ENCODE results near the gene GCFC2. TPM values are rescaled to one million over a fixed set of nuclear protein-coding genes. Genes with fewer than 3 reads are reported as not detected.

Gene GCFC2
- total RNA-seq, 3 donors from 2014 or later: 13.6 to 16.4 (median 14.4) TPM

DNA sequence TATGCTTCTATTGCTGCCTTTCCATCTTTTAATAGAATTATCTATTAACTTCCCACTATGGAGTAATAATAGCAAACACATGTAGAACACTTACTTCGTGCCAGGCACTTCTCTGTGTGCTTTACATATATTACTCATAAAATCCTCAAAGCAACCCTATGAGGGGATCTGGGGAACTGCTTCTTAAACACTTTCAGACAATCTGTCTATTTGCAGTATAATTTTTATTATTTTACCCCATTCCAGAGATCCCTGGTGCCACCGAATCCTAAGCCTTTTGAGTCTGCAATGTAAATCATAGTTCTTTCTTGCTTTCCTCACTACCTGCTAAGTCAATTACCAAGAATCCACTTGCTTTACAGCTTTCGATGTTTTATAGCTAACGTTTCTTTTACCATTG, 25.6 kb upstream of the GCFC2 start:
- DNase-seq (no peak), ATAC-seq (no peak)
- Histone ChIP-seq H3K4me3 (no peak overlapping the region), H3K9me3 (no peaks in the 10 kb centered on the region), H3K36me3 (ENCODE audit: low read depth) (no peaks in the 10 kb centered on the region), H3K4me1 (ENCODE audit: low read depth) (no peaks in the 10 kb centered on the region)
- intact Hi-C loops (cut with DNase I, micrococcal nuclease): no loop called here
- TF ChIP-seq, protein P1, sequence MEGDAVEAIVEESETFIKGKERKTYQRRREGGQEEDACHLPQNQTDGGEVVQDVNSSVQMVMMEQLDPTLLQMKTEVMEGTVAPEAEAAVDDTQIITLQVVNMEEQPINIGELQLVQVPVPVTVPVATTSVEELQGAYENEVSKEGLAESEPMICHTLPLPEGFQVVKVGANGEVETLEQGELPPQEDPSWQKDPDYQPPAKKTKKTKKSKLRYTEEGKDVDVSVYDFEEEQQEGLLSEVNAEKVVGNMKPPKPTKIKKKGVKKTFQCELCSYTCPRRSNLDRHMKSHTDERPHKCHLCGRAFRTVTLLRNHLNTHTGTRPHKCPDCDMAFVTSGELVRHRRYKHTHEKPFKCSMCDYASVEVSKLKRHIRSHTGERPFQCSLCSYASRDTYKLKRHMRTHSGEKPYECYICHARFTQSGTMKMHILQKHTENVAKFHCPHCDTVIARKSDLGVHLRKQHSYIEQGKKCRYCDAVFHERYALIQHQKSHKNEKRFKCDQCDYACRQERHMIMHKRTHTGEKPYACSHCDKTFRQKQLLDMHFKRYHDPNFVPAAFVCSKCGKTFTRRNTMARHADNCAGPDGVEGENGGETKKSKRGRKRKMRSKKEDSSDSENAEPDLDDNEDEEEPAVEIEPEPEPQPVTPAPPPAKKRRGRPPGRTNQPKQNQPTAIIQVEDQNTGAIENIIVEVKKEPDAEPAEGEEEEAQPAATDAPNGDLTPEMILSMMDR (IDR thresholded peaks at IDR 0.05): no peak

DNA sequence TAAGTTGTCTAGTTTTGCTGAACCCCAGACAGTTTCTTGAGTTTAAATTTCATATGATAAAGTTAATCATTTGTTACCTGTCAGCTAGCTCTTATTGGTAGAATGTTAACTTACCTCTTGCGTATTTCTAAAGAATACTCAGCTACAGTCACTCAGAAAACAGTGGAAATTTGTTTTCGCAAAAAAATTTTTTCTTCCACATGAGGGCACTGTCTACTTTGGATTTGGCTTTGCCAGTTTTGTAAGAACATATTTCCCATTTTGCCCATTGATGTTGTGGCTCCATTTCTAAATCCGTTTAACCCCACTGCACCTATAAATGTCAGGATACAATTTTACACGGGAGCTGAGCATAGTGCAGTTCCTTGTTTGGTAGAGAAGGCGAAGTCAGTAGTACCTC, 19.1 kb upstream of the GCFC2 start:
- ATAC-seq (no peak), DNase-seq (peak in 1 of 3 donors; percentile 16)
- TF ChIP-seq, protein P1 (IDR thresholded peaks at IDR 0.05): no peak
- Histone ChIP-seq H3K36me3 (ENCODE audit: low read depth) (no peaks in the 10 kb centered on the region), H3K9me3 (no peaks in the 10 kb centered on the region), H3K4me3 (no peak overlapping the region), H3K4me1 (ENCODE audit: low read depth) (no peaks in the 10 kb centered on the region)
- intact Hi-C loops (cut with DNase I, micrococcal nuclease): no loop called here

DNA sequence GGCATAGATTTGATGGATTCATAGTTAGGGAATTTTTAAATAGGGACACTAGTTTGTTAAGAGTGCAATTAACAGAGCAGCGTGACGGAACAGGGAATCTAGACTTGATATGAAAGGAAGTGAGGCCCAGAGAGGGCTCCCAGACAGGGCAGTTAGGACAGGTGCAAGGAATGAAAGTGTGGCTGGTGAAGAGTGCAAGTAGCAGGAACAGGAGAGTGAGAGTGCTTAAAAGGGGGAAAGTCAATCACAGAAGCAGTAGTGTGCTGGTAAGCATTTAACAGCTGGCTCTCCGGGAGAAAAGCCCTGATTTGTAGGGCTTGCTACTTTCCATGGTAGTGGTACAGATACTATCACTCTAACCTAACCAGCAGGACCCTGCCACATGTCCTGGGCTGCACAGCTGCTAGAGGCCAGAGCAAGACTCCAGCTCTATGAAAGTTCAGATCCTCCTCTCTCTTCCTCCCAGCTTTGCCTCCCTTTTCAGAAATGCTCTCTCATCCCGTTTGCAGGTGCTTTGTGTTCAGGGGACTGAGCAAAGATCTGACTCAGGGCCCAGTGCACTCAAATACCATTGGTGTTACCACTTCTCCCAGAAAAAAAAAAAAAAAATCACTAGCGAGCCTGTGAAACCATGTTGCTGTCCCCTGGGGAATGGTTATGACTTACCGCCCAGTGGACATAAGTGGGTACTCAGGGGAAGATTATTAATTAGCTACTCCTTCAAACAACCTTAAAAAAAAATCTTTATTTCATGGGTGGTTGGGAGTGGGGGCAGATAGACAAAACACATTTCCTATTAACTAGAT, 18.1 kb upstream of the GCFC2 start:
- Histone ChIP-seq H3K4me1 (ENCODE audit: low read depth) (no peaks in the 10 kb centered on the region), H3K36me3 (ENCODE audit: low read depth) (no peaks in the 10 kb centered on the region), H3K9me3 (no peaks in the 10 kb centered on the region), H3K4me3 (no peak overlapping the region)
- DNase-seq (no peak), ATAC-seq (no peak)
- intact Hi-C loops (cut with DNase I, micrococcal nuclease): no loop called here
- TF ChIP-seq, protein P1 (IDR thresholded peaks at IDR 0.05): no peak

DNA sequence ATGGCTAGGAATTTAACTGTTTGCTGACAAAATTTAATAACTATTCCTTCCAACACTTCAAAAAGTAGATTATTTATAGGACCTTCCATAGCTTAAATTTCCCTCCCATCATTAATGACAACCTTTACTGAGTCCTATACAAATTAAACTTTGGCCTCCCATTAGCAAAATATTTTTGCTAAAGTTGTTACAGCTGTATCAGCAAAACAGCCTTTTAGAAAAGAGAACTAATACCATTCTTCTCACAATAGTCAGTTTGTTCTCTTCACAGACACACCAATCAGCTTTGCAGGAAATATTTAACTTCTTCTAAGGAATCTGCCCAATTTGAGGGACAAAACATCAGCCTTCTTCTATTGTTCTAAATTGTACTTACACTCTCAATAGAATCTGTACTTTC, 12.0 kb upstream of the GCFC2 start:
- H3K4me3 ChIP-seq: no peak overlapping the region
- intact Hi-C loops (cut with DNase I, micrococcal nuclease): no loop called here
- no peaks in the 10 kb centered on the region for H3K4me1 ChIP-seq (ENCODE audit: low read depth)
- no peak for ATAC-seq
- no peak for DNase-seq
- no peaks in the 10 kb centered on the region for H3K9me3 ChIP-seq
- TF ChIP-seq, protein P1 (IDR thresholded peaks at IDR 0.05): no peak
- no peaks in the 10 kb centered on the region for H3K36me3 ChIP-seq (ENCODE audit: low read depth)

DNA sequence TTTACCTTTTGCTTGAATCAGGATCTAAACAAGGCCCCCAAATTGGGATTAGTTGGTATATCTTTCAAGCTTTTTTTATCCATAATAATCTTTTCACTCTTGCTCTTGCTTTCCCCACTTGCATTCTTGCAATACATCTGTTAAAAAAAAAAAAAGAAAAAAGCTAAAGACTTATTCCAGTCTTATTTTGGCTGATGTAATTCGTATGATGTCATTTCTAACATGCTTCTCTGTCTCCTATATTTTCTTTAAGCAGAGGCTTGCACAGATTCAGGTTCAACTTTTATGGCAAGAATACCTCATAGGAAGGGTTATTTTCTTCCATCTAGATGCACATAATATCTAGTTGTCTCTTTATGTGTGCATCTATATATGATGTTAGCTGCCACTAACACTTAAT, 9.8 kb upstream of the GCFC2 start:
- Histone ChIP-seq H3K4me3 (no peak overlapping the region), H3K36me3 (ENCODE audit: low read depth) (no peaks in the 10 kb centered on the region), H3K4me1 (ENCODE audit: low read depth) (no peaks in the 10 kb centered on the region), H3K9me3 (no peaks in the 10 kb centered on the region)
- intact Hi-C loops (cut with DNase I, micrococcal nuclease): no loop called here
- TF ChIP-seq, protein P1 (IDR thresholded peaks at IDR 0.05): no peak
- ATAC-seq (no peak), DNase-seq (no peak)

Measured in mucosa of descending colon (tissue), 3 donors.